Activated T-cell treated with anti-CD3 and anti-CD28 coated beads for 1 hour (primary cell): ENCODE results near the gene PAFAH1B1.

Experiments used
- DNase-seq: peaks from one replicate; pipeline ENCODE4 v3.0.0-alpha.2; 2020; ENCODE audit warnings: low read depth

PAFAH1B1 gene

GRCh38 chr17:2722611-2723010, 129.2 kb downstream of the PAFAH1B1 start:
- no peak for DNase-seq

- DNase-seq, result no peak
Observed at GRCh38 chr17:2723505-2723996, 130.1 kb downstream of the PAFAH1B1 start.

- no peak for DNase-seq
Observed at GRCh38 chr17:2723997-2724783, 130.7 kb downstream of the PAFAH1B1 start.

- DNase-seq, result peak; percentile 25
Observed at GRCh38 chr17:2724784-2725164, 131.3 kb downstream of the PAFAH1B1 start.

DNA sequence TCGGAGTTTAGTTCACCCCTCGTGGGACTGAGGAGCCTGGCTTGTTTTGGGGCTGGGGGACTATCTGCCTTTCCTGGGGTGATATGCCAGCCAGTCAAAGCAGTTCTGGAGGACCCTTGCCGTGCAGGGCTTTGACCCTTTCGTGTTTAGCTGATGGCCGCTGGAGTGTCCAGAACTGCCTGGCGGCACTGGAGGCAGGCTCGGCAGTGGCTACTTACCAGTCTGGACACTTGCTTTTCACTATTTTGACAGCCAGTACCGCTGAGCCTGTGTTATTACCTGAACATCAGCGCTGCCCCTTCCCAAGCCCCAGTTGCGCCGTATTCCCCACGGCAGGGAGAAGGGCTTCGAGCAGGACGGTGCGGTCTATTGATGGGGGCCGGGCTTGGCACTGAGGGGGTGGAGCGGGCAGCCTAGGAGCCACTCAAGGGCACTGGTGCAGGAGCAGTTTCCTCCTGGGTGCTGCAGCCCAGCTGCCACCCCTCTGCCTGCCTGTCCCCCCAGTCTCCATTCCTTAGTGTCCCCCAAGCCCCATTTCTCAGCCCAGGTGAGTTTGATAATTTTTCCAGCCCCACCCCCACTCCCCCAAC, 137.4 kb downstream of the PAFAH1B1 start:
- DNase-seq, result no peak

DNA sequence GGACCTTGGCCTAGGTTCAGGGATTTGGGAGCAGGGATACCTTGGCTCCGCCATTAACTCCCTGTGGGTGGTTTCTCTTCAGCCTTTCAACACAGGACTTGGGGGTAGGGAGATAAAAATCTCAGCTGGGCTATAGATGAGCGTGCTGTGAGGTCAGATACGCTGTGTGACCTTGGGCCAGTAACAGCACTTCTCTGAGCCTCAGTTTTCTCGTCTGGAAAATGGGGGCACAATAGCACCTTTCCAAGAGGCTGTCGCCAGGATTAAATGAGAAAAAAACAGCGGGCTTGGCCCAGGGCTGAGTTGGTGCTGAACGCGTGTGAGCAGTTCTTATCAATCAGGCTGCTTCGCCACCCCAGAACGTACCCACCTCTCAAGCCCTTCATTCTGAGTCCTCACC, 138.4 kb downstream of the PAFAH1B1 start:
- DNase-seq, result no peak

- no peak for DNase-seq
Observed at GRCh38 chr17:2734939-2735338, 141.5 kb downstream of the PAFAH1B1 start.
